Neural cell (in vitro differentiated cells): ENCODE measurements around the gene PALMD. TPM values are rescaled to one million over a fixed set of nuclear protein-coding genes. Genes with fewer than 3 reads are reported as not detected.

ENCODE experiments used
- H2AFZ ChIP-seq: fragments of 200-600, 300-800 bp; sonication (generic), shearing (Covaris generic); 2 replicates; pipeline ENCODE4 v1.6.0; 2014; ENCODE audit warnings: low read depth, mild to moderate bottlenecking, antibody characterized with exemption, low read length, moderate library complexity
- H3F3A ChIP-seq: fragments of 200-600 bp; shearing (Covaris generic); 2 replicates; pipeline ENCODE4 v1.6.1; 2016; ENCODE audit warnings: mild to moderate bottlenecking, moderate library complexity, mixed read lengths, antibody characterized with exemption, low read length; ENCODE audit not compliant: insufficient read depth, poor library complexity, severe bottlenecking
- H3K27ac ChIP-seq: fragments of 200-600, 300-800 bp; sonication (generic), shearing (Covaris generic); 2 replicates; pipeline ENCODE4 v1.5.1; 2014; ENCODE audit warnings: mild to moderate bottlenecking, low read length, moderate library complexity
- H3K27me3 ChIP-seq: fragments of 300-800, 200-600 bp; sonication (generic), shearing (Covaris generic); 2 replicates; pipeline ENCODE4 v1.6.0; 2014; ENCODE audit warnings: mild to moderate bottlenecking, low read depth, low read length, moderate library complexity; ENCODE audit not compliant: insufficient read depth
- H3K36me3 ChIP-seq: fragments of 300-800, 200-600 bp; sonication (generic), shearing (Covaris generic); 2 replicates; pipeline ENCODE4 v1.5.1; 2014; ENCODE audit warnings: mild to moderate bottlenecking, antibody characterized with exemption, low read length, moderate library complexity; ENCODE audit not compliant: insufficient read depth
- H3K4me2 ChIP-seq: fragments of 300-800, 200-600 bp; sonication (generic), shearing (Covaris generic); 2 replicates; pipeline ENCODE4 v1.6.0; 2014; ENCODE audit warnings: mild to moderate bottlenecking, low read length
- H3K4me3 ChIP-seq: fragments of 300-800, 200-600 bp; sonication (generic), shearing (Covaris generic); 2 replicates; pipeline ENCODE4 v1.5.1; 2014; ENCODE audit warnings: mild to moderate bottlenecking, low read length, moderate library complexity
- H3K79me2 ChIP-seq: fragments of 200-600 bp; shearing (Covaris generic); replicated peaks from 2 replicates; pipeline ENCODE4 v1.6.0; 2014; ENCODE audit warnings: mild to moderate bottlenecking, low read length, moderate library complexity; ENCODE audit not compliant: insufficient read depth
- H3K9ac ChIP-seq: fragments of 300-800, 200-600 bp; sonication (generic), shearing (Covaris generic); 2 replicates; pipeline ENCODE4 v1.6.1; 2016; ENCODE audit warnings: mild to moderate bottlenecking, low read length, mixed read lengths
- H3K9me2 ChIP-seq: fragments of 200-600 bp; shearing (Covaris generic); 2 replicates; pipeline ENCODE4 v1.6.1; 2016; ENCODE audit warnings: mild to moderate bottlenecking, low read length, mixed read lengths; ENCODE audit not compliant: insufficient read depth
- H3K9me3 ChIP-seq: fragments of 200-600, 300-800 bp; sonication (generic), shearing (Covaris generic); 2 replicates; pipeline ENCODE4 v1.6.1; 2016; ENCODE audit warnings: mild to moderate bottlenecking, mixed run types, low read length, moderate library complexity, mixed read lengths
- H4K20me1 ChIP-seq: fragments of 200-600 bp; shearing (Covaris generic); 2 replicates; pipeline ENCODE4 v1.6.1; 2016; ENCODE audit warnings: mild to moderate bottlenecking, mixed run types; ENCODE audit not compliant: insufficient read depth
- CTCF ChIP-seq: fragments of 450-650 bp; IDR thresholded peaks from 2 replicates; pipeline ENCODE4 v1.5.1; 2014; ENCODE audit warnings: antibody characterized with exemption, mild to moderate bottlenecking, moderate library complexity; ENCODE audit not compliant: poor library complexity, severe bottlenecking
- EP300 ChIP-seq: fragments of 450-650 bp; conservative IDR thresholded peaks from 2 replicates; pipeline ENCODE4 v1.6.1; 2014; ENCODE audit warnings: antibody characterized with exemption, mild to moderate bottlenecking, moderate library complexity; ENCODE audit not compliant: poor library complexity, severe bottlenecking
- EZH2 ChIP-seq: fragments of 200-600, 300-800 bp; shearing (Covaris generic), sonication (generic); IDR thresholded peaks from 2 replicates; pipeline ENCODE4 v1.6.1; 2014; ENCODE audit warnings: antibody characterized with exemption, low read length, borderline replicate concordance, mild to moderate bottlenecking; ENCODE audit not compliant: insufficient read depth, poor library complexity, severe bottlenecking
- MXI1 ChIP-seq: fragments of 450-650 bp; conservative IDR thresholded peaks from 2 replicates; pipeline ENCODE4 v1.6.1; 2014; ENCODE audit warnings: antibody characterized with exemption, mild to moderate bottlenecking; ENCODE audit not compliant: poor library complexity, severe bottlenecking
- POLR2AphosphoS5 ChIP-seq: IDR thresholded peaks from 2 replicates; pipeline ENCODE4 v1.6.1; 2012
- RAD21 ChIP-seq: fragments of 450-650 bp; conservative IDR thresholded peaks from 2 replicates; pipeline ENCODE4 v1.6.1; 2014; ENCODE audit warnings: antibody characterized with exemption, mild to moderate bottlenecking, moderate library complexity
- REST ChIP-seq: IDR thresholded peaks from 2 replicates; pipeline ENCODE4 v1.6.1; 2012; ENCODE audit warnings: borderline replicate concordance
- SMC3 ChIP-seq: fragments of 450-650 bp; conservative IDR thresholded peaks from 2 replicates; pipeline ENCODE4 v1.6.1; 2014; ENCODE audit warnings: antibody characterized with exemption, mild to moderate bottlenecking, moderate library complexity; ENCODE audit not compliant: poor library complexity
- TAF1 ChIP-seq: IDR thresholded peaks from 2 replicates; pipeline ENCODE4 v1.6.1; 2012; ENCODE audit warnings: low read depth
- polyA plus RNA-seq: library from polyadenylated mRNA; depleted of rRNA; stranded (reverse); fragments of >200 nt; gene quantifications from 2 replicates; pipeline ENCODE4 v1.2.3, GENCODE V29; 2014

Gene PALMD
- polyA plus RNA-seq, 1 donor from 2014 or later = 19.4 TPM

- no peak overlapping the region for H2AFZ ChIP-seq
- no peak overlapping the region for H3K4me3 ChIP-seq
- no peaks in the 10 kb centered on the region for H4K20me1 ChIP-seq
- no peaks in the 10 kb centered on the region for H3K79me2 ChIP-seq
- no peaks in the 10 kb centered on the region for H3K27me3 ChIP-seq
- no peaks in the 10 kb centered on the region for H3K36me3 ChIP-seq
- TF ChIP-seq EP300 (no peak), POLR2AphosphoS5 (no peak), RAD21 (no peak), MXI1 (no peak)
- H3K4me2 ChIP-seq = no peak overlapping the region
- H3K27ac ChIP-seq = no peak overlapping the region
- no peaks in the 10 kb centered on the region for H3K9me3 ChIP-seq
- H3F3A ChIP-seq = no peaks in the 10 kb centered on the region
- H3K9me2 ChIP-seq = no peaks in the 10 kb centered on the region
- no peak overlapping the region for H3K9ac ChIP-seq
Measured at GRCh38 chr1:99599678-99600175, 46.2 kb upstream of the PALMD start.

GRCh38 chr1:99600782-99601181 is 45.1 kb upstream of the PALMD start:
- no peak overlapping the region for H2AFZ ChIP-seq
- no peaks in the 10 kb centered on the region for H3K9me3 ChIP-seq
- no peak for TF ChIP-seq CTCF
- no peak for TF ChIP-seq EZH2
- no peak for TF ChIP-seq TAF1
- no peak for TF ChIP-seq RAD21
- TF ChIP-seq MXI1 = no peak
- TF ChIP-seq POLR2AphosphoS5 = no peak
- no peak for TF ChIP-seq EP300
- no peak for TF ChIP-seq SMC3
- TF ChIP-seq REST = no peak
- no peaks in the 10 kb centered on the region for H3K27me3 ChIP-seq
- H3K79me2 ChIP-seq = no peaks in the 10 kb centered on the region
- no peak overlapping the region for H3K4me2 ChIP-seq
- no peaks in the 10 kb centered on the region for H3K9me2 ChIP-seq
- H3K9ac ChIP-seq = no peak overlapping the region
- H4K20me1 ChIP-seq = no peaks in the 10 kb centered on the region
- H3K27ac ChIP-seq = no peak overlapping the region
- H3K4me3 ChIP-seq = no peak overlapping the region
- H3K36me3 ChIP-seq = no peaks in the 10 kb centered on the region
- no peaks in the 10 kb centered on the region for H3F3A ChIP-seq

- H2AFZ ChIP-seq = no peak overlapping the region
- no peaks in the 10 kb centered on the region for H3K9me3 ChIP-seq
- H3K27me3 ChIP-seq = no peaks in the 10 kb centered on the region
- H3K36me3 ChIP-seq = no peaks in the 10 kb centered on the region
- H3K4me3 ChIP-seq = no peak overlapping the region
- no peak overlapping the region for H3K9ac ChIP-seq
- TF ChIP-seq REST (no peak), EP300 (no peak), CTCF (no peak), SMC3 (no peak)
- no peaks in the 10 kb centered on the region for H4K20me1 ChIP-seq
- H3K4me2 ChIP-seq = no peak overlapping the region
- H3F3A ChIP-seq = no peaks in the 10 kb centered on the region
- H3K27ac ChIP-seq = no peak overlapping the region
- H3K9me2 ChIP-seq = no peaks in the 10 kb centered on the region
- no peaks in the 10 kb centered on the region for H3K79me2 ChIP-seq
Measured at GRCh38 chr1:99601208-99601607, 44.7 kb upstream of the PALMD start.
